HL-60 (cell line): ENCODE data around the gene NMT1.

Source experiments
- DNase-seq, 2 experiments: peaks; one replicate each; pipeline ENCODE4 v3.0.0-alpha.2; 2010 to 2020; ENCODE audit warnings: low read depth in 1 of 2, low spot score in 1 of 2
- H3K27ac ChIP-seq: fragments of 250-450 bp; sonication (Bioruptor Pico); replicated peaks from 2 replicates; pipeline ENCODE4 v1.5.1; 2020; ENCODE audit warnings: mild to moderate bottlenecking, moderate library complexity
- H3K27me3 ChIP-seq: fragments of 250-450 bp; sonication (Bioruptor Pico); 2 replicates; pipeline ENCODE4 v1.5.1; 2021; ENCODE audit warnings: mild to moderate bottlenecking, moderate library complexity; ENCODE audit not compliant: insufficient read depth, poor library complexity, severe bottlenecking
- H3K4me3 ChIP-seq: replicated peaks from 2 replicates; pipeline ENCODE4 v1.5.1; 2011; ENCODE audit warnings: mild to moderate bottlenecking, control low read depth, low read length; ENCODE audit not compliant: insufficient read depth
- CTCF ChIP-seq: IDR thresholded peaks from one replicate; pipeline ENCODE4 v1.5.1; 2011; ENCODE audit warnings: low read length, control low read depth, inconsistent platforms; ENCODE audit not compliant: insufficient read depth
- GABPA ChIP-seq: IDR thresholded peaks from 2 replicates; pipeline ENCODE4 v1.6.1; 2012; ENCODE audit warnings: low read depth
- POLR2AphosphoS5 ChIP-seq: IDR thresholded peaks from 2 replicates; pipeline ENCODE4 v1.6.1; 2012; ENCODE audit warnings: low read depth
- REST ChIP-seq: IDR thresholded peaks from 2 replicates; pipeline ENCODE4 v1.6.1; 2012; ENCODE audit warnings: low read depth; ENCODE audit not compliant: insufficient replicate concordance
- SPI1 ChIP-seq: IDR thresholded peaks from 2 replicates; pipeline ENCODE4 v1.6.1; 2012; ENCODE audit warnings: low read depth, mild to moderate bottlenecking, borderline replicate concordance

NMT1 gene

GRCh38 chr17:45116434-45117016 is 55.4 kb downstream of the NMT1 start:
- Histone ChIP-seq H3K27ac (no peak overlapping the region), H3K4me3 (no peak overlapping the region), H3K27me3 (no peaks in the 10 kb centered on the region)
- TF ChIP-seq GABPA (no peak), REST (no peak), CTCF (no peak), POLR2AphosphoS5 (no peak), SPI1 (no peak)
- no peak for DNase-seq

- no peak for TF ChIP-seq SPI1
- DNase-seq, result no peak
- Histone ChIP-seq H3K27ac (no peak overlapping the region), H3K4me3 (no peak overlapping the region), H3K27me3 (no peaks in the 10 kb centered on the region)
These were observed 56.2 kb downstream of the NMT1 start for GRCh38 chr17:45117334-45117733.

- TF ChIP-seq SPI1, result no peak
- no peak for TF ChIP-seq REST
- no peak for TF ChIP-seq CTCF
- no peak for TF ChIP-seq POLR2AphosphoS5
- TF ChIP-seq GABPA, result no peak
- Histone ChIP-seq H3K27me3 (no peaks in the 10 kb centered on the region), H3K4me3 (no peak overlapping the region), H3K27ac (no peak overlapping the region)
- DNase-seq, result no peak
These were observed 56.9 kb downstream of the NMT1 start for GRCh38 chr17:45117848-45118646.

GRCh38 chr17:45118691-45119090 is 57.6 kb downstream of the NMT1 start:
- no peaks in the 10 kb centered on the region for H3K27me3 ChIP-seq
- H3K4me3 ChIP-seq, result no peak overlapping the region
- no peak overlapping the region for H3K27ac ChIP-seq
- TF ChIP-seq POLR2AphosphoS5, result no peak
- no peak for TF ChIP-seq GABPA
- no peak for TF ChIP-seq SPI1
- TF ChIP-seq CTCF, result no peak
- TF ChIP-seq REST, result no peak
- no peak for DNase-seq
